ENCODE results near the gene ENOSF1.

DNA sequence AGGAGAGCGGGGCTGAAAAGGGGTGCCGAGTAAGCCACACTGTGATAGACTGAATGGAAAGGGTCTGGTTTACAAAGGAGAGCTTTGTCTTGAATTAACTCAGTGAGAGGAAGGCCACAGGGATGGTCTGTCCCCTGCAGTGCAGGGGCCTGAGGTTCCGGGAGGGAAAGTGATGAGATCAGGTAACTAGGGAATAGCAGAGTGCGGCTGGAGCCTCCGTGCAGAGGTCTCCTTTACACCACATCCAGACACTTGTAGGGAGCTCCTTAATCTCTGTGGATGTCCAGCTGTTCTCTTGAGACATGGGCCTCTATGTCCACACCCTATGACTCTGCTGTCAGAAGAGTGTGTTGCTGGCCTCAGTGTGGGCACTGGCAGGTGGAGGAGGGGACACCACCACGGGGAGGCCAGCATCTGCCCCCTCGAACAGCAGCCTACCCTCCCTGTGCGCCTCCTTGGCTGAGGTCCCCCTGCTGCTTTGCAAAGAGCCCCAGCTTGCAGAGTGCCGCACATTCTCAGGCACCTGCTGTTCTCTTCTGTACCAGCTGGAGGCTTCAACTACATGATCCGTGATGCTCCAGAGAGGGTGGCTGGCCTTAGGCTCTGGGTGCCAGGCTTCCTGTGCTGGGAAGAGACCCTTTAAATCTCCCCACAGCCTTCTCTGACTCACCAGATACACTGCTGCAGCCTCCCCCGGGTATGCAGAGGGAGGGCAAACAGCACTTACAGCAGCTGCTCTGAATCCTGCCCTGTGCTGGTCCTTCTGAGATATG is 25.9 kb downstream of the ENOSF1 start:
- TF ChIP-seq, protein P1, sequence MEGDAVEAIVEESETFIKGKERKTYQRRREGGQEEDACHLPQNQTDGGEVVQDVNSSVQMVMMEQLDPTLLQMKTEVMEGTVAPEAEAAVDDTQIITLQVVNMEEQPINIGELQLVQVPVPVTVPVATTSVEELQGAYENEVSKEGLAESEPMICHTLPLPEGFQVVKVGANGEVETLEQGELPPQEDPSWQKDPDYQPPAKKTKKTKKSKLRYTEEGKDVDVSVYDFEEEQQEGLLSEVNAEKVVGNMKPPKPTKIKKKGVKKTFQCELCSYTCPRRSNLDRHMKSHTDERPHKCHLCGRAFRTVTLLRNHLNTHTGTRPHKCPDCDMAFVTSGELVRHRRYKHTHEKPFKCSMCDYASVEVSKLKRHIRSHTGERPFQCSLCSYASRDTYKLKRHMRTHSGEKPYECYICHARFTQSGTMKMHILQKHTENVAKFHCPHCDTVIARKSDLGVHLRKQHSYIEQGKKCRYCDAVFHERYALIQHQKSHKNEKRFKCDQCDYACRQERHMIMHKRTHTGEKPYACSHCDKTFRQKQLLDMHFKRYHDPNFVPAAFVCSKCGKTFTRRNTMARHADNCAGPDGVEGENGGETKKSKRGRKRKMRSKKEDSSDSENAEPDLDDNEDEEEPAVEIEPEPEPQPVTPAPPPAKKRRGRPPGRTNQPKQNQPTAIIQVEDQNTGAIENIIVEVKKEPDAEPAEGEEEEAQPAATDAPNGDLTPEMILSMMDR (conservative IDR thresholded peaks at IDR 0.05; ENCODE audit: low read length), result peak; percentile 45; the same call in 1 of the 2 replicates
- TF ChIP-seq EZH2phosphoT487 (IDR thresholded peaks at IDR 0.05; ENCODE audit: borderline replicate concordance), result no peak
